ENCODE results near the gene FRAS1.

- no peak for TF ChIP-seq POLR2A (IDR thresholded peaks at IDR 0.05)
- TF ChIP-seq CTCF (IDR thresholded peaks at IDR 0.05), result no peak
Measured at GRCh38 chr4:78297116-78297800, 240.1 kb downstream of the FRAS1 start.

Data from uterus (tissue), 2 donors.